ENCODE measurements around the gene PPP1R3G.

PPP1R3G gene

DNA sequence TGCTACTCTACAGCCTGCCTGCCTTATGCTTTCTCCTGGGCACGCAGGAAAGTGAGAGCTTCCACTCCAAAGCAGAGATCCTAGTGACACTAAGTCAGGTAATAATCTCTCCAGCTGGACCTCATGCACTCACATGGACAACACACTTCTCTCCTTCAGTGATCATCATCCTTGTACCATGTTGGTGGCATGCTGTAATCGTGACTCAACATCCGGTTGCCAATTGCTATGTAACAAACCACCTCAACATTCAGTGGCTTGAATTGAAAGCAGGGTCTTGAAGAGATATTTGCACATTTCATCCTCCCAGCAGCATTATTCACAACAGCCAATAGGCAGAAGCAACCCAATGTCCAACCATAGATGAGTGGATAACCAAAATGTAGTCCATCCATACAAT lies 40.3 kb upstream of the PPP1R3G start:
- no peak overlapping the region for H2BK12ac ChIP-seq (ENCODE audit: low read length)
- H2BK120ac ChIP-seq (ENCODE audit: low read depth, low read length): no peak overlapping the region
- H3K4ac ChIP-seq (ENCODE audit: low read length): no peak overlapping the region
- no peak overlapping the region for H3K27ac ChIP-seq (replicated peaks; ENCODE audit: low read length)
- no peak overlapping the region for H2AFZ ChIP-seq (ENCODE audit: low read length)
- H3K27me3 ChIP-seq (ENCODE audit: control insufficient read depth in 3 of 3, insufficient read depth in 3 of 3, low read depth in 1 of 3, low read length in 3 of 3): no peaks in the 10 kb centered on the region
- H3K4me1 ChIP-seq (ENCODE audit: control insufficient read depth in 2 of 2, insufficient read depth in 1 of 2, low read depth in 1 of 2, low read length in 2 of 2): no peaks in the 10 kb centered on the region
- no CpG with 5 or more reads among the region's 3 CpGs for WGBS, 2 donors (ENCODE audit: extremely low coverage in 2 of 2, insufficient read length in 2 of 2, insufficient replicate concordance in 1 of 2)
- no peak for DNase-seq (ENCODE audit: low spot score)
- peaks cover 4 to 6% of the 10 kb centered on the region in 2 donors for H3K9me3 ChIP-seq (replicated peaks in 1 of 2; ENCODE audit: control insufficient read depth in 2 of 2, insufficient read depth in 1 of 2, low read depth in 1 of 2, low read length in 2 of 2)
- no peak overlapping the region for H3K4me2 ChIP-seq (ENCODE audit: insufficient read depth, low read length, poor library complexity, severe bottlenecking)
- no peak overlapping the region for H3K23ac ChIP-seq (ENCODE audit: low read depth, low read length, poor library complexity)
- H2AK5ac ChIP-seq (ENCODE audit: low read depth, low read length): no peak overlapping the region
- no peaks in the 10 kb centered on the region for H3K36me3 ChIP-seq (replicated peaks in 1 of 2; ENCODE audit: control insufficient read depth in 2 of 2, insufficient read depth in 2 of 2, low read length in 2 of 2)
- H3K4me3 ChIP-seq (ENCODE audit: low read length in 2 of 2): no peak overlapping the region
- no peak overlapping the region for H3K9ac ChIP-seq (ENCODE audit: low read depth, low read length, poor library complexity)
- no peak overlapping the region for H3K18ac ChIP-seq (ENCODE audit: low read length)
- H2BK15ac ChIP-seq (ENCODE audit: low read length): no peak overlapping the region
- no peak overlapping the region for H3K14ac ChIP-seq (ENCODE audit: low read length)
- no peak overlapping the region for H4K91ac ChIP-seq (ENCODE audit: low read depth, low read length, poor library complexity)
- H2BK5ac ChIP-seq (ENCODE audit: low read length): no peak overlapping the region
- H3K79me1 ChIP-seq (ENCODE audit: low read depth, low read length): no peaks in the 10 kb centered on the region
- H4K8ac ChIP-seq (ENCODE audit: low read depth, low read length): no peak overlapping the region

DNA sequence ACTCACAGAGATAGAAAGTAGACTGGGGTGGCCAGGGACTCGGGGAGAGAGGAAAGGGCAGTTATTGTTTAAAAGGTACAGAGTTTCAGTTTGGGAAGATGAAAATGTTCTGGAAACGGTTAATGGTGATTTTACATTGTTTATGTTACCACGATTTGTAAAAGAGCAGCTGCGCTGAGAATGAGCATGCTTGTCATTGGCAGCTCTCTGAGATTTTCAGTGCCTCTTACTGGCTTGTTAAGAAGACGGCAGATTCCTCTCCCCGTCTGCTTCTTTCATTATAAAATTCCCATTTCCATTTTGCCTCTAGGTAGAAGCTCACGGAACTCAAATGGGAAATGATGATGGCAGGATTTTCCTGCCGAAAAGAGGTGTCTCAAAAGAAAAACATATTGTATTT lies 39.7 kb upstream of the PPP1R3G start:
- H3K4me3 ChIP-seq (ENCODE audit: low read length in 2 of 2): no peak overlapping the region
- no peaks in the 10 kb centered on the region for H3K27me3 ChIP-seq (ENCODE audit: control insufficient read depth in 3 of 3, insufficient read depth in 3 of 3, low read depth in 1 of 3, low read length in 3 of 3)
- no peaks in the 10 kb centered on the region for H3K36me3 ChIP-seq (replicated peaks in 1 of 2; ENCODE audit: control insufficient read depth in 2 of 2, insufficient read depth in 2 of 2, low read length in 2 of 2)
- H3K4ac ChIP-seq (ENCODE audit: low read length): no peak overlapping the region
- H3K4me1 ChIP-seq (ENCODE audit: control insufficient read depth in 2 of 2, insufficient read depth in 1 of 2, low read depth in 1 of 2, low read length in 2 of 2): no peaks in the 10 kb centered on the region
- H2BK120ac ChIP-seq (ENCODE audit: low read depth, low read length): no peak overlapping the region
- H2AFZ ChIP-seq (ENCODE audit: low read length): no peak overlapping the region
- no peak overlapping the region for H3K18ac ChIP-seq (ENCODE audit: low read length)
- WGBS, 2 donors (ENCODE audit: extremely low coverage in 2 of 2, insufficient read length in 2 of 2, insufficient replicate concordance in 1 of 2): no CpG with 5 or more reads among the region's 8 CpGs
- H4K91ac ChIP-seq (ENCODE audit: low read depth, low read length, poor library complexity): no peak overlapping the region
- H3K14ac ChIP-seq (ENCODE audit: low read length): no peak overlapping the region
- H3K23ac ChIP-seq (ENCODE audit: low read depth, low read length, poor library complexity): no peak overlapping the region
- no peak overlapping the region for H2BK5ac ChIP-seq (ENCODE audit: low read length)
- no peak overlapping the region for H2BK15ac ChIP-seq (ENCODE audit: low read length)
- H4K8ac ChIP-seq (ENCODE audit: low read depth, low read length): no peak overlapping the region
- H2AK5ac ChIP-seq (ENCODE audit: low read depth, low read length): no peak overlapping the region
- DNase-seq (ENCODE audit: low spot score): no peak
- H3K4me2 ChIP-seq (ENCODE audit: insufficient read depth, low read length, poor library complexity, severe bottlenecking): no peak overlapping the region
- H3K9ac ChIP-seq (ENCODE audit: low read depth, low read length, poor library complexity): no peak overlapping the region
- H3K27ac ChIP-seq (replicated peaks; ENCODE audit: low read length): no peak overlapping the region
- H3K9me3 ChIP-seq (replicated peaks in 1 of 2; ENCODE audit: control insufficient read depth in 2 of 2, insufficient read depth in 1 of 2, low read depth in 1 of 2, low read length in 2 of 2): peaks cover 4 to 6% of the 10 kb centered on the region in 2 donors
- no peak overlapping the region for H2BK12ac ChIP-seq (ENCODE audit: low read length)
- no peaks in the 10 kb centered on the region for H3K79me1 ChIP-seq (ENCODE audit: low read depth, low read length)

DNA sequence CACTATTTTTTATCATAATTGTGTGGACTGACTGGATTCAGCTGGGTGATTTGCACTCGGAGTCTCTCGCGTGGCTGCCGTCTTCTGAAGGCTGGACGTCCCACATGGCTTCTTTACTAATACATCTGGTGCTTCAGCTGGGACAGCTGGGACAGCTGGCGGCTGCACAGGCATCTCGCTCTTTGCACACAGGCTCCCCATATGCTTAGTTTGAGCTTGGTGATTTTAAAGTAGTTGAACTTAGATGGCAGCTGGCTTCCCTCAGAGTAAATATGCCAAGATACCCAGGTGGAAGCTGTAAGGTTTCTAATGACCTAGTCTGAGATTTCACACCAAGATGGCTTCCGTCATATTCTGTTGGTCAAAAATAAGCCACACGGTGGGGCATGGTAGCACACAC lies 38.7 kb upstream of the PPP1R3G start:
- Histone ChIP-seq H3K27ac (replicated peaks; ENCODE audit: low read length) (no peak overlapping the region), H2BK12ac (ENCODE audit: low read length) (no peak overlapping the region), H3K4ac (ENCODE audit: low read length) (no peak overlapping the region), H4K8ac (ENCODE audit: low read depth, low read length) (no peak overlapping the region), H3K4me2 (ENCODE audit: insufficient read depth, low read length, poor library complexity, severe bottlenecking) (no peak overlapping the region), H3K23ac (ENCODE audit: low read depth, low read length, poor library complexity) (no peak overlapping the region), H3K4me3 (ENCODE audit: low read length in 2 of 2) (no peak overlapping the region), H3K4me1 (ENCODE audit: control insufficient read depth in 2 of 2, insufficient read depth in 1 of 2, low read depth in 1 of 2, low read length in 2 of 2) (no peaks in the 10 kb centered on the region), H2BK120ac (ENCODE audit: low read depth, low read length) (no peak overlapping the region), H4K91ac (ENCODE audit: low read depth, low read length, poor library complexity) (no peak overlapping the region), H2AK5ac (ENCODE audit: low read depth, low read length) (no peak overlapping the region), H2BK5ac (ENCODE audit: low read length) (no peak overlapping the region), H3K9me3 (replicated peaks in 1 of 2; ENCODE audit: control insufficient read depth in 2 of 2, insufficient read depth in 1 of 2, low read depth in 1 of 2, low read length in 2 of 2) (peaks cover 4 to 6% of the 10 kb centered on the region in 2 donors), H3K18ac (ENCODE audit: low read length) (no peak overlapping the region), H2BK15ac (ENCODE audit: low read length) (no peak overlapping the region), H3K14ac (ENCODE audit: low read length) (no peak overlapping the region), H3K79me1 (ENCODE audit: low read depth, low read length) (no peaks in the 10 kb centered on the region), H3K27me3 (ENCODE audit: control insufficient read depth in 3 of 3, insufficient read depth in 3 of 3, low read depth in 1 of 3, low read length in 3 of 3) (no peaks in the 10 kb centered on the region), H3K9ac (ENCODE audit: low read depth, low read length, poor library complexity) (no peak overlapping the region), H2AFZ (ENCODE audit: low read length) (no peak overlapping the region), H3K36me3 (replicated peaks in 1 of 2; ENCODE audit: control insufficient read depth in 2 of 2, insufficient read depth in 2 of 2, low read length in 2 of 2) (no peaks in the 10 kb centered on the region)
- no CpG with 5 or more reads among the region's 9 CpGs for WGBS, 2 donors (ENCODE audit: extremely low coverage in 2 of 2, insufficient read length in 2 of 2, insufficient replicate concordance in 1 of 2)
- DNase-seq (ENCODE audit: low spot score): no peak

DNA sequence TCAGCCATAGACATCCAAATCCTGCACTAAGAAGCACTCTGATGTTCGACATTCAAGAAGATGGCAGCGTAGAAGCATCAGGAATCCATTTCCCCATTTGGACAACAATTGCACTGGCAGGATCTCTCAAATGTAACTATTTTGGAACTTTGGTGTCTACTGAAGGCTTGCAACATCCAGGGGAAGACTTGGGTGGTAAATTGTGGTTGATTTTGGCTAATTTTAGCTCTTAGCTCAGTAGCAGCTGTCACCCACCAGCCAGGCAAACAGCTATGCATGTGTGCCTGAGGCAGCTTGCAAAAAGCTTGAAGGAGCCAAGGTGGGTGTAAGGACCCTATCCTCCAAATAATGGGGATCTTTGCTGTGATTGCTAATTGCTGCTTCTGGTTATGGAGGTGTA lies 35.1 kb upstream of the PPP1R3G start:
- Histone ChIP-seq H2BK15ac (ENCODE audit: low read length) (no peak overlapping the region), H4K91ac (ENCODE audit: low read depth, low read length, poor library complexity) (no peak overlapping the region), H3K23ac (ENCODE audit: low read depth, low read length, poor library complexity) (no peak overlapping the region), H2BK12ac (ENCODE audit: low read length) (no peak overlapping the region), H3K18ac (ENCODE audit: low read length) (no peak overlapping the region), H3K9ac (ENCODE audit: low read depth, low read length, poor library complexity) (no peak overlapping the region), H2AFZ (ENCODE audit: low read length) (no peak overlapping the region), H3K4me1 (ENCODE audit: control insufficient read depth in 2 of 2, insufficient read depth in 1 of 2, low read depth in 1 of 2, low read length in 2 of 2) (no peaks in the 10 kb centered on the region), H3K79me1 (ENCODE audit: low read depth, low read length) (no peaks in the 10 kb centered on the region), H3K4me3 (ENCODE audit: low read length in 2 of 2) (no peak overlapping the region), H4K8ac (ENCODE audit: low read depth, low read length) (no peak overlapping the region), H2BK120ac (ENCODE audit: low read depth, low read length) (no peak overlapping the region), H3K14ac (ENCODE audit: low read length) (no peak overlapping the region), H2BK5ac (ENCODE audit: low read length) (no peak overlapping the region), H3K36me3 (replicated peaks in 1 of 2; ENCODE audit: control insufficient read depth in 2 of 2, insufficient read depth in 2 of 2, low read length in 2 of 2) (no peaks in the 10 kb centered on the region), H3K4ac (ENCODE audit: low read length) (no peak overlapping the region), H2AK5ac (ENCODE audit: low read depth, low read length) (no peak overlapping the region), H3K27ac (replicated peaks; ENCODE audit: low read length) (no peak overlapping the region), H3K27me3 (ENCODE audit: control insufficient read depth in 3 of 3, insufficient read depth in 3 of 3, low read depth in 1 of 3, low read length in 3 of 3) (no peaks in the 10 kb centered on the region), H3K4me2 (ENCODE audit: insufficient read depth, low read length, poor library complexity, severe bottlenecking) (no peak overlapping the region), H3K9me3 (replicated peaks in 1 of 2; ENCODE audit: control insufficient read depth in 2 of 2, insufficient read depth in 1 of 2, low read depth in 1 of 2, low read length in 2 of 2) (peaks cover 4 to 6% of the 10 kb centered on the region in 2 donors)
- no CpG with 5 or more reads among the region's 2 CpGs for WGBS, 2 donors (ENCODE audit: extremely low coverage in 2 of 2, insufficient read length in 2 of 2, insufficient replicate concordance in 1 of 2)
- DNase-seq (ENCODE audit: low spot score): no peak

Data from neuronal stem cell (in vitro differentiated cells).